Suprapubic skin (tissue), 3 donors: Measurements from ENCODE around the gene CENPK.

Experiments
- CTCF ChIP-seq, 2 donors: fragments of 200-600 bp in 1 of 2; fragments of 450-650 bp in 1 of 2; sonication (generic) in 1 of 2; IDR thresholded peaks; one replicate each; pipeline ENCODE4 v1.5.1; 2016 to 2019; ENCODE audit warnings: antibody characterized with exemption in 2 of 2, mild to moderate bottlenecking in 1 of 2, moderate library complexity in 1 of 2
- EP300 ChIP-seq: sonication (generic); formaldehyde crosslinking; IDR thresholded peaks from one replicate; pipeline ENCODE4 v1.6.1; 2017; ENCODE audit warnings: antibody characterized with exemption
- POLR2A ChIP-seq, 2 donors: fragments of 450-650 bp; IDR thresholded peaks; one replicate each; pipeline ENCODE4 v1.6.1; 2017; ENCODE audit warnings: antibody characterized with exemption in 2 of 2, mild to moderate bottlenecking in 2 of 2, moderate library complexity in 2 of 2

GRCh38 chr5:65480306-65480865, 82.6 kb downstream of the CENPK start:
- no peak for TF ChIP-seq POLR2A (IDR thresholded peaks at IDR 0.05)
- TF ChIP-seq CTCF (IDR thresholded peaks at IDR 0.05), result no peak
- TF ChIP-seq EP300, result no peak
